MV-4-11 (cell line): Measurements from ENCODE around the gene DIP2C.

Experiments used
- DNase-seq: peaks from one replicate; lab custom pipeline; 2025; lab: John Stamatoyannopoulos, UW

The DIP2C gene

GRCh38 chr10:568848-569247 lies 120.6 kb downstream of the DIP2C start:
- DNase-seq: no peak

DNA sequence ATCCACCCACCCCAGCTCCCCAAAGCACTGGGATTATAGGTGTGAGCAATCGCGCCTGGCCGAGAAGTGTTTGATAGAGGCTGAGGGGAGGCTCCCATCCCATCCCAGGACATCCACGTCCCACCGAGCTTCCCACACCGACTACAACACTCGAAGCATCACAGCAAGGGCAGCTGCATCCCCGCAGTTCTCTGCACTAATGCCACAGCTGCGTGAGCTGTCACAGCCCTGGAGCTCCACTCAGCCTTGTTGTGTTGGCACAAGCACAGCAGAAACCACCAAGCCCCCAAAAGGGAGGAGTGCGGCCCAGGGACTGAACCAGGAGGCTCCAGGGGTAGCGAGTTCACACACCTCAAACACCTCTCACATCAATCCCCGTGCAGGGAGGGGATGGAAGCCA lies 121.6 kb downstream of the DIP2C start:
- DNase-seq: no peak

DNA sequence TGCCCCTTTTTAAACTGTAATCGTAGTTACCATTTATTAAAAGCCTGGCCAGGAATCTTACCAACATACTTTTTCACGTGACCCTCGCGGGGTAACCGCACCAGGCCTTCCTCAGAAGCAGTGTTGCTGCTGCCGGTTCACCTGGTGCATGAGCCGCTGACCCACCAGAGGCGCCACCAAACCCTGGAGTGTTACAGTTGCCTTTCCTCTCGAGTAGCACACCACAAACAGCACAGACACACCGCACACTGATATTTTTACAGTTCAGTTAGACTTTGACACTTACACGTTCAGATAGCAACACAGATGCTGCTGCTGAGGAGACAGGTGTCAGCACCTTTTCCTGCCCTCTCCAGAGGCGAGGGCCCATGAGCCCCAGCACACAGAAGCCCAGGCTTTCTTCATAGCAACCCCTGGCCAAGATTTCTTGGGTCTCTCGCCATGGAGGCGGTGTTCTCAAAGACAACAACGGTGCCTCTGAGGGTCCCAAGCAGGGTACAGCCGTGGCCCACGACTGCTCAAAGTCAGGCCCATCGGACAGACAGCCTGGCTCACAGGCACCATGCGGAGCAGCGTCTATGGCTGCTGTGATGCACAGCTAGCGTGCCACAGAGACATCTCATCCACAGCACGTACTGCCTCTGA lies 123.1 kb downstream of the DIP2C start:
- DNase-seq: no peak

GRCh38 chr10:565676-566075 lies 123.8 kb downstream of the DIP2C start:
- DNase-seq: no peak

GRCh38 chr10:565146-565545 lies 124.3 kb downstream of the DIP2C start:
- no peak for DNase-seq

DNA sequence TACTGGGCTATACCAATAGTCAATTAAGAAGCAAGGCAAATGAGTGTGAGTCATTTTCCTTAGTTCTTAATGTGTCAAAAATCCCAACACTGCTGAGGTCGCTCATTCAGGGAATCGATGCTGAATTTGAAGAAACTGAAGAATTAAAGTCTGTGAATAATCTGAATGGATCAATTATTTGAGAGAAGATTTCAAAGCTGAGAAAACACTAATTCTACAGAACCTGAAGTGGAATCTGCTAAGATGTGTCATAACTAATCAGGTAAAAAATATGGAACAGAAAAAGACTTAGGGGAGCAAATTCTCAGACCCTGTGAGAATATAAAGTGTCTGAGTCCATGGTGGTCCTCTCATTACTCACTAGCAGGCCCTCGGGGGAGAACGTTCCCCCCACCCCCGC lies 125.6 kb downstream of the DIP2C start:
- DNase-seq: no peak

DNA sequence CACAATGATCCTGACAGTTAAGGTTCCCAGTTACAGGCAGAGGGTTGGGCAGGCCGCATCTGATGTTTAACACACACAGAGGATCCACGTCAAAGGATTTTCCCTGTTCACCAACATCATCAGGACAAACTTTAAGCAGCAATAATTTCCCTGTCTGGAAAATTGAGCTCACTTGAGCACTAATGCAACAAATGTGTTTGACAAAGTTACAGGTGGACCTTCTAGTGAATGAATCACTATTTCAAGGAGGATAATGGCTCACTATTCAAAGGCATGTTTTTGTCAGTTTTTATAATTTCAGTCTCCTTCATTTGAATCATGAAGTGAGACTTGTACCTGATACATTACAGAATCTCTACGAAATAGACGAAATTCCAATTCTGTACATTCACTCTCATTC lies 127.3 kb downstream of the DIP2C start:
- DNase-seq: no peak

DNA sequence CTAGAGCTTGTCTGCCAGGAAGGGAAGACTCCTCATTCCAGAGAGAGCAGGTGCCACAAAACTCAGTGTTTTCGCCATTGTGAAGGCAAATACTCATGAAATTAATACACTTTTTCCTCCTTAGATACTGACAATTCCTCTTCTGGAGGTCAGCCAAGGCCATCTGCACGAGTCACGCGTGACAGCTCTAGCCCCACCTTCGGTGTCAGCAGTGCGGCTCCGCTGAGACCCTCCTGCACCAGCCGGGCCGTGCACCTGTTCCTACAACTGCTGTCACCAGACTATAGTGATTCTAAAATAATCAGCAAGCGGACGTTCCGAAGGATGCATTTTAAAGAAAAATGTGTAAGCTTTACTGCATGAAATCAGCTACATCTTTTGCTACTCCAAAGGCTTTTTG lies 127.7 kb downstream of the DIP2C start:
- DNase-seq: no peak

GRCh38 chr10:560314-560992 lies 129.0 kb downstream of the DIP2C start:
- no peak for DNase-seq

DNA sequence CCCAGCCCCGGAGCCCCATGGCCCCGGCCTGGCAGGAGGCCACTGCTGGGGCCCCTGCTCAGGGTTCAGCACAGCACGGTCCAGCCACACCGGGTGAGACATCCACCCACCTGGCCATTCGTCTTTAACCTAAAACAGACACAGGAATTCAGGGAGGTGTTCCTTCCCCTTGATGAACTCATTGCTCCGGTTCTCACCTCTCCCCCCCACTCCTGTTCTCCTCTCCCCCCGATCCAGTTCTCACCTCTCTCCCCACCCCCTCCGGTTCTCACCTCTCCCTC lies 129.8 kb downstream of the DIP2C start:
- no peak for DNase-seq

GRCh38 chr10:558891-559766 lies 130.3 kb downstream of the DIP2C start:
- DNase-seq: no peak

- DNase-seq: no peak
Observed at GRCh38 chr10:558364-558763, 131.1 kb downstream of the DIP2C start.

DNA sequence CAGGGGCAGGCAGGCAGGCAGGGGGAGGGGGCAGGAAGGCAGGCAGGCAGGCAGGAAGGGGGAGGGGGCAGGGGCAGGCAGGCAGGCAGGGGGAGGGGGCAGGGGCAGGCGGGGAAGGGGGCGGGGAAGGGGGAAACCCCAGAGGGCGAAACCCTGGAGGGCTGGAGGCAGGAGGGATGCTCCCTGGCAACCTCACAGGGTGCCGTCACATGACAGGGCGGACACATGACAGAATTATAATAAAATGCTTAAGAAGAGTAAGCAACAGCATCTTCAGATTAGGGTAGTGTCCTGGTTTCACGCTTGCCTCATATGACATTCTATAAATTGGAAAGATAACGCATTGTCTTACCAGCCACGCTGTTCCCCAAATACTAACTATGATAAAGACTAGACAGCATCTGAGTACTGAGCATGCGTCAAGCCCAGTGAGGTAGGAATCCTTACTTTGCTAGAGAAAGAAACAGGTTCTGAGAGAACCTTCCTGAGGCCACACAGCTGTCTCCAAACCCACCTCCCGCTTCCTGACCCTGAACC lies 131.6 kb downstream of the DIP2C start:
- no peak for DNase-seq

DNA sequence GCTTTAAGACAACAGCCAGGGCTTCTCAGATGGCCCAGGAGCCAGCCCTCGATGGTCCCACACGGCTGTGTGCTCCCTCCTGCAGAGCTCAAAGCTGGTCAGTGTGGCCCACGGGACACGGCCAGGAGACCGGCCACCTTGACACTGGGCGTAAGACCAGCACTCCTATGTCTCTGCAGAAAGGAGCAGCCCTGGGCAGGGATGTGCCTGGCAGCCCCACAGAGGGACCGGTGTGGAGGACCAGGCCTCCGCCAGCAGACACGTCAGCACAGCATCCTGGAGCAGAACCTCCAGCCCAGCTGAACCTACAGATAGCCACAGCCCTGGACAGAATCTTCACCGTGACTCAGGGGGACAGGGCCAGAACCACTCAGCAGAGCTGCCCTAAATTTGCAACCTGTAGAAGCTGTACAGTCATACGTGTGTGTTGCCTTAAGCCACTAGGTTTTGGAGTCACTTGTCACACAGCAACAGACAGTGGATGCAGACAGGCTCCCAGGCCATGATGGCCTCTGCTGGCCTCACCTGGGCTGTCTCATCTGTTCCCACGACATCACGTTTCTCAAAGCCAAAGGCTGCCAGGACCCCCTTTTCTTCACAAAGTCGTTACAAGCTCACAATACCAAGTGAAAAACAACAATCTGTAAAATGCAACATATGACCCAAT lies 132.4 kb downstream of the DIP2C start:
- DNase-seq: no peak

GRCh38 chr10:555682-556350 lies 133.7 kb downstream of the DIP2C start:
- no peak for DNase-seq

GRCh38 chr10:555281-555680 lies 134.2 kb downstream of the DIP2C start:
- no peak for DNase-seq

DNA sequence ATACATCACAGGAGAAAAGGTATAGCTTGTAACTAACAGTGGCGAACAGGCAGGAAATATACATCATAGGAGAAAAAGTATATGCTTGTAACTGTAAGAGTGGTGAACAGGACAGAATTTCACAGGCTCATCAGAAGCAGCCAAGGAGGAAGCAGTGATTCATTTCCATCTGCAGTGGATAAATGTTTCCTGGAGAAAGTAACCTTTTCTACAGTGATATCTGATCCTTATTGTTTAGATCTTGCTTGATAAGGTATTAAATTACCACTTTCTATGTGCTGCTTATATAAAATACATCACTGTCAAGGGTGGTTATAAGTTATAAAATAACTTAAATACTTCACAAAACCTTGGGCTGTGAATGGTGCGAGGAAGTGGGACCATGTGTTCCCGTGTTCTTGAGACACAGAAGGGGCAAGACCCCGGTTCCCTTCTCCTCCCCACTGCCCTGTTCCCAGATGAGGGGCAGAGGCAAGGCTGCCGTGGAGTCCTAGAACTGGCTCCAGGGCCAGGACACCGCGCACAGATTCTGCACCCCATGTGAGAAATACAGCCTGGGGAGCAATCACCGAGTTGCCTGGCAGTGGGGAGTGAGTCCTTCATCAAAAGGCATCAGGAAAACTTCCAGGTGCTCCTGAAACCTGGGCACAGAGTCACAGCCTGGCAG lies 135.2 kb downstream of the DIP2C start:
- no peak for DNase-seq

GRCh38 chr10:553233-553632 lies 136.2 kb downstream of the DIP2C start:
- no peak for DNase-seq

DNA sequence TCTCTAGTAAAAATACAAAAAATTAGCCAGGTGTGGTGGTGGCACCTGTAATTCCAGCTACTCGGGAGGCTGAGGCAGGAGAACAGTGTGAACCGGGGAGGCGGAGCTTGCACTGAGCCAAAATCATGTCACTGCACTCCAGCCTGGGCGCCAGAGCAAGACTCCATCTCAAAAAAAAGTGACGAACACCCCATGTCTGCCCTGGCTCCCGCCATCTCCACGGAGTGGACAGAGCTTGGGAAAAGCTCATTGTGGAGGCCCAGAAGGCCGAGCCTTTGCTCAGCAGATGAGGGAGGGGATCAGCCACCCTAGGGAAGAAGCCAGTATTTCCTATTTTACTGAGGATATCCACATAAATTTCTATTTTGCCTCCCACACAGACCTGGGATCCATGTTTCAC lies 136.8 kb downstream of the DIP2C start:
- DNase-seq: no peak

DNA sequence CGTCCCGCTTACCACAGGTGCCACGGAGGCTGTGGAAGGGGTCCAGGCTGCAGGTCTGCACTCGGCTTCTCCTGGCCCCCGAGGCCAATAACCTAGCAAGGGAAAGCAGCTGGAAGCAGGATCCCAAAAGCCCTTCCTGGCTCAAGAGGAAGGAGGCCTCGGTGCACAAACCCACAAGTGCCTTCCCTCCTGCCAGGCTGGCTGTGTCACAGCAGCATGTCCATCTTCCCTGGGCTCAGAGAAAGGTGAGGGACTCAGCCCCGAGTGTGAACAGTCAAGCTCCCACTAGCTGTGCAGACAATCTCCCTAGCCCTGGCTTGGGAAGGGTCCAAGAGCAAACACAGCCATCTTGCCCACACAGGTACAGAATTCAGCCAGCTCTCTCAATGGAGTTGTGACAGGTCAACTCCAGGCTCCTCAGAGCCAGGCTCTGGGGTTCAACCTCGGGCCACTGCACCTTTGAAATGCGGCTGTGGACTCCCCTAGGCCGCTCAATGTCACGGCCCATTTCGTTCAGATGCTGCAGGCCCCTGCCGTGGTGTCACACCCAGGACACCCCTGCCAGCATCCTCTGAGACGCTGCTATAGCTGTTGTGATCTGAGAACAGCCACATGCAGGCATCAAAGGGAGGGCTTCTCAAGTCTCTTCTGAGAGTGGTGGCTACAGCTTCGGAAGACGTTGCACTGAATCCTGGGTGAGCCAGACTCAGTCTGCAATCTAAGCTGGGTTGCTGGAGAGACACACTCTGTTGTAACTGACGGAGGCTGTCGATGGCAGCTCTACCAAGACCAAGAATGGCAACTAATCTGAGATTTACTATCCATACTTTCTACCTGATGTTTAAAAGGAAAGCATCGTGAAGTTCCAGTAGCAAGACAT lies 137.9 kb downstream of the DIP2C start:
- no peak for DNase-seq
